H1 (cell line): Measurements from ENCODE around the gene LITAF. TPM values are rescaled to one million over a fixed set of nuclear protein-coding genes. Genes with fewer than 3 reads are reported as not detected.

Experiments used
- BRCA1 ChIP-seq: IDR thresholded peaks from 2 replicates; pipeline ENCODE4 v1.6.1; 2012; ENCODE audit warnings: low read depth, low read length, improper control_type of control experiment
- CBX5 ChIP-seq: fragments of 300-800, 300-1000 bp; sonication (generic); IDR thresholded peaks from 2 replicates; pipeline ENCODE4 v1.7.1; 2016; ENCODE audit warnings: antibody characterized with exemption, low read length, low read depth
- CHD1 ChIP-seq: IDR thresholded peaks from 2 replicates; pipeline ENCODE4 v1.6.1; 2012; ENCODE audit warnings: low read depth, low read length, improper control_type of control experiment
- CTBP2 ChIP-seq: IDR thresholded peaks from 2 replicates; pipeline ENCODE4 v1.7.0; 2011; ENCODE audit warnings: borderline replicate concordance, mild to moderate bottlenecking, moderate library complexity, mixed read lengths, low read length; ENCODE audit not compliant: insufficient read depth, insufficient read length
- EP300 ChIP-seq, 2 experiments: IDR thresholded peaks; 1 replicate in 1 of 2; 2 replicates in 1 of 2; pipeline ENCODE4 v1.6.1; 2011 to 2012; ENCODE audit warnings: low read depth in 2 of 2, low read length in 2 of 2, mild to moderate bottlenecking in 2 of 2, borderline replicate concordance in 1 of 2, inconsistent platforms in 1 of 2, moderate library complexity in 1 of 2
- EZH2 ChIP-seq: fragments of 200-600 bp; sonication (generic); IDR thresholded peaks from 2 replicates; pipeline ENCODE4 v1.7.1; 2012; ENCODE audit warnings: low read depth, mild to moderate bottlenecking, moderate library complexity, low read length, inconsistent platforms; ENCODE audit not compliant: severe bottlenecking
- FOSL1 ChIP-seq: IDR thresholded peaks from 2 replicates; pipeline ENCODE4 v1.6.1; 2011; ENCODE audit warnings: mild to moderate bottlenecking, low read depth, low read length, moderate library complexity; ENCODE audit not compliant: insufficient read depth
- GABPA ChIP-seq: IDR thresholded peaks from 2 replicates; pipeline ENCODE4 v1.6.1; 2011; ENCODE audit warnings: mild to moderate bottlenecking, low read length, moderate library complexity, borderline replicate concordance; ENCODE audit not compliant: insufficient read depth
- JUND ChIP-seq: IDR thresholded peaks from 2 replicates; pipeline ENCODE4 v1.6.1; 2011; ENCODE audit warnings: mild to moderate bottlenecking, improper control_type of control experiment, low read length
- KDM1A ChIP-seq: fragments of 200-600, 300-600 bp; sonication (generic); IDR thresholded peaks from 2 replicates; pipeline ENCODE4 v1.7.1; 2016; ENCODE audit warnings: mild to moderate bottlenecking, low read length, borderline replicate concordance
- KDM4A ChIP-seq: IDR thresholded peaks from one replicate; pipeline ENCODE4 v1.7.1; 2012; ENCODE audit warnings: low read depth, mild to moderate bottlenecking, moderate library complexity, low read length, inconsistent platforms; ENCODE audit not compliant: severe bottlenecking
- KDM5A ChIP-seq: fragments of 200-600 bp; IDR thresholded peaks from 2 replicates; pipeline ENCODE4 v1.7.1; 2012; ENCODE audit warnings: mild to moderate bottlenecking, low read length, inconsistent platforms, mixed read lengths
- NRF1 ChIP-seq: IDR thresholded peaks from 2 replicates; pipeline ENCODE4 v1.6.1; 2011; ENCODE audit warnings: mild to moderate bottlenecking, low read depth, low read length, improper control_type of control experiment
- POLR2AphosphoS5 ChIP-seq: IDR thresholded peaks from 2 replicates; pipeline ENCODE4 v1.6.1; 2011; ENCODE audit warnings: low read depth, low read length
- RAD21 ChIP-seq, 2 experiments: IDR thresholded peaks in 1 of 2; conservative IDR thresholded peaks in 1 of 2; 2 replicates each; pipeline ENCODE4 v1.6.1; 2011; ENCODE audit warnings: low read depth in 2 of 2, low read length in 2 of 2, improper control_type of control experiment in 1 of 2, inconsistent platforms in 1 of 2, mild to moderate bottlenecking in 1 of 2, moderate library complexity in 1 of 2
- RFX5 ChIP-seq: IDR thresholded peaks from 2 replicates; pipeline ENCODE4 v1.6.1; 2011; ENCODE audit warnings: low read depth, low read length, improper control_type of control experiment, borderline replicate concordance
- RNF2 ChIP-seq: fragments of 200-900, 300-1000 bp; sonication (generic); IDR thresholded peaks from 2 replicates; pipeline ENCODE4 v1.7.1; 2016; ENCODE audit warnings: borderline replicate concordance, low read depth, mild to moderate bottlenecking, antibody characterized with exemption, low read length; ENCODE audit not compliant: poor library complexity, severe bottlenecking; ENCODE audit errors: missing control alignments
- RXRA ChIP-seq: IDR thresholded peaks from 2 replicates; pipeline ENCODE4 v1.6.1; 2011; ENCODE audit warnings: low read depth, mild to moderate bottlenecking, low read length, moderate library complexity; ENCODE audit not compliant: insufficient read depth
- SIRT6 ChIP-seq: IDR thresholded peaks from one replicate; pipeline ENCODE4 v1.7.1; 2012; ENCODE audit warnings: low read length, inconsistent platforms
- SIX5 ChIP-seq: IDR thresholded peaks from 2 replicates; pipeline ENCODE4 v1.6.1; 2011; ENCODE audit warnings: mild to moderate bottlenecking, low read depth, low read length
- SP1 ChIP-seq: IDR thresholded peaks from 2 replicates; pipeline ENCODE4 v1.6.1; 2011; ENCODE audit warnings: low read depth, low read length
- SP4 ChIP-seq: IDR thresholded peaks from 2 replicates; pipeline ENCODE4 v1.6.1; 2012; ENCODE audit warnings: low read length, inconsistent platforms
- SRF ChIP-seq: IDR thresholded peaks from 2 replicates; pipeline ENCODE4 v1.6.1; 2011; ENCODE audit warnings: mild to moderate bottlenecking, low read depth, low read length, moderate library complexity
- TAF7 ChIP-seq: optimal IDR thresholded peaks from 2 replicates; pipeline ENCODE3; 2011; ENCODE audit warnings: low read depth, mild to moderate bottlenecking, inconsistent platforms, low read length, moderate library complexity, borderline replicate concordance
- polyA plus RNA-seq, 7 experiments: library from polyadenylated mRNA; depleted of rRNA in 3 of 7; stranded (reverse) in 5 of 7; unstranded in 2 of 7; fragments of >200 nt in 5 of 7; fragments of 200-250 nt in 2 of 7; gene quantifications; 1 replicate in 5 of 7; 2 replicates in 1 of 7; 4 replicates in 1 of 7; pipeline versions ENCODE4 v1.2.1 to v1.2.3, GENCODE V29; 2011 to 2013; ENCODE audit warnings: missing spikeins in 2 of 7, mixed read lengths in 2 of 7
- total RNA-seq: library from RNA; stranded (reverse); fragmentation: NEBNext Ultra II Directional; extraction: Animal tissue kit (Norgen Biotek cat#: 25700); gene quantifications from 2 replicates; pipeline ENCODE4 v1.2.1, GENCODE V29; 2021
- TF ChIP-seq, protein P1 (sequence below): IDR thresholded peaks from 2 replicates; pipeline ENCODE4 v1.6.1; 2011; ENCODE audit warnings: low read length, improper control_type of control experiment

Gene LITAF
- total and polyA plus RNA-seq, 2 of the 8 experiments (the other 6 are each of a cell fraction or from before 2014, with no cell fraction given), result 165 to 205 TPM

DNA sequence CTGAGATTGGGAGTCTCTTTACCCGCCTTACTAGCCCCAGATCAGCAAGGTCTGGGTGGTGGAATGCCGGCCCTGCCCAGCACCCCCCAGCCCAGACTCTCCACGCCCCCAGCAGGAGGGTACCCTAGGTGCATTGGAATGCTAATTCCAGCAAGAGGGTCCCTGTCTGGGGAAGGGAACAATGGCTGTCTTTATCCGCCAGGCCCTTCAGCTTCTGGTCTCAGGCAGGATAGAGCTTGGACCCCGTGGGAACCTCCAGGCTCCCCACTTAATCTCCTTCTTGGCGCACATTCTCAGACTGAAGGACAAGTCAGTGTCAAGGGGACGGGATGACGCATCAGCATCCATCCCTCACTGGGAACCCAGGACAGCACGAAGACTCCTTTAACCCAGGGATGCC lies 85.1 kb downstream of the LITAF start (continued):
- TF ChIP-seq KDM5A, result no peak
- TF ChIP-seq KDM1A, result no peak
- TF ChIP-seq SP4, result no peak
- TF ChIP-seq RNF2, result no peak
- TF ChIP-seq GABPA, result no peak
- 0 out of 2 replicates have a peak, but pooled peaks have one; percentile 14 for TF ChIP-seq JUND
- no peak for TF ChIP-seq FOSL1
- TF ChIP-seq CHD1, result no peak
- TF ChIP-seq SIX5, result no peak
- TF ChIP-seq TAF7, result no peak
- no peak for TF ChIP-seq CBX5
- TF ChIP-seq SRF, result no peak
- TF ChIP-seq RFX5, result no peak
- TF ChIP-seq SIRT6, result no peak
- peak; percentile 61; the same call in 1 of the 2 replicates for TF ChIP-seq SP1
- TF ChIP-seq KDM4A, result no peak
- peak; percentile 4 to 12; a peak in 1 of 4 replicates for TF ChIP-seq RAD21 (IDR thresholded peaks at IDR 0.05 in 1 of 2, conservative IDR thresholded peaks at IDR 0.05 in 1 of 2; ENCODE audit: low read depth in 2 of 2, low read length in 2 of 2)
- no peak for TF ChIP-seq NRF1
- TF ChIP-seq, protein P1, sequence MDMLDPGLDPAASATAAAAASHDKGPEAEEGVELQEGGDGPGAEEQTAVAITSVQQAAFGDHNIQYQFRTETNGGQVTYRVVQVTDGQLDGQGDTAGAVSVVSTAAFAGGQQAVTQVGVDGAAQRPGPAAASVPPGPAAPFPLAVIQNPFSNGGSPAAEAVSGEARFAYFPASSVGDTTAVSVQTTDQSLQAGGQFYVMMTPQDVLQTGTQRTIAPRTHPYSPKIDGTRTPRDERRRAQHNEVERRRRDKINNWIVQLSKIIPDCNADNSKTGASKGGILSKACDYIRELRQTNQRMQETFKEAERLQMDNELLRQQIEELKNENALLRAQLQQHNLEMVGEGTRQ, result no peak
- no peak for TF ChIP-seq EZH2
- no peak for TF ChIP-seq BRCA1
- TF ChIP-seq EP300 (IDR thresholded peaks at IDR 0.05; ENCODE audit: borderline replicate concordance in 1 of 2, low read depth in 2 of 2, low read length in 2 of 2), result no peak
- TF ChIP-seq POLR2AphosphoS5, result no peak
- no peak for TF ChIP-seq CTBP2
- no peak for TF ChIP-seq RXRA
